Measurements from ENCODE around the gene D2HGDH.
"Not testable (repeated sequence)": the region's sequence is repeated elsewhere in the genome, so short reads cannot be mapped to it uniquely, and the experiment has no call there.

Gene D2HGDH

GRCh38 chr2:241748468-241749256, 14.2 kb downstream of the D2HGDH start:
- DNase-seq (ENCODE audit: low read depth, low spot score) = no peak

GRCh38 chr2:241750076-241750840, 15.8 kb downstream of the D2HGDH start:
- no peak for DNase-seq (ENCODE audit: low read depth, low spot score)

GRCh38 chr2:241751152-241751551, 16.7 kb downstream of the D2HGDH start:
- DNase-seq (ENCODE audit: low read depth, low spot score) = no peak

- DNase-seq (ENCODE audit: low read depth, low spot score) = no peak
Observed at GRCh38 chr2:241751776-241752175, 17.3 kb downstream of the D2HGDH start.

- no peak for DNase-seq (ENCODE audit: low read depth, low spot score)
Observed at GRCh38 chr2:241752253-241752652, 17.8 kb downstream of the D2HGDH start.

GRCh38 chr2:241752689-241753276, 18.4 kb downstream of the D2HGDH start:
- DNase-seq (ENCODE audit: low read depth, low spot score) = no peak

GRCh38 chr2:241753493-241753892, 19.1 kb downstream of the D2HGDH start:
- no peak for DNase-seq (ENCODE audit: low read depth, low spot score)

- DNase-seq (ENCODE audit: low read depth, low spot score) = no peak
Observed at GRCh38 chr2:241754042-241754441, 19.6 kb downstream of the D2HGDH start.

GRCh38 chr2:241755166-241755565, 20.7 kb downstream of the D2HGDH start:
- DNase-seq (ENCODE audit: low read depth, low spot score) = no peak

GRCh38 chr2:241755777-241756176, 21.3 kb downstream of the D2HGDH start:
- DNase-seq (ENCODE audit: low read depth, low spot score) = no peak

- DNase-seq (ENCODE audit: low read depth, low spot score) = no peak
Observed at GRCh38 chr2:241759067-241759807, 24.8 kb downstream of the D2HGDH start.

- not testable (repeated sequence) for DNase-seq (ENCODE audit: low read depth, low spot score)
Observed at GRCh38 chr2:241759893-241760292, 25.5 kb downstream of the D2HGDH start.

- no peak for DNase-seq (ENCODE audit: low read depth, low spot score)
Observed at GRCh38 chr2:241760301-241760771, 25.9 kb downstream of the D2HGDH start.

GRCh38 chr2:241762321-241762932, 28.0 kb downstream of the D2HGDH start:
- DNase-seq (ENCODE audit: low read depth, low spot score) = no peak

- no peak for DNase-seq (ENCODE audit: low read depth, low spot score)
Observed at GRCh38 chr2:241762933-241763369, 28.5 kb downstream of the D2HGDH start.

- no peak for DNase-seq (ENCODE audit: low read depth, low spot score)
Observed at GRCh38 chr2:241763551-241764274, 29.3 kb downstream of the D2HGDH start.

- no peak for DNase-seq (ENCODE audit: low read depth, low spot score)
Observed at GRCh38 chr2:241764275-241765241, 30.1 kb downstream of the D2HGDH start.

- DNase-seq (ENCODE audit: low read depth, low spot score) = no peak
Observed at GRCh38 chr2:241767464-241768250, 33.2 kb downstream of the D2HGDH start.

Data from activated naive CD8-positive, alpha-beta T cell treated with anti-CD3 and anti-CD28 coated beads, Interleukin-2, amount 50 U/mL, for 16 hours (primary cell).